ENCODE results near the gene STX11.

The STX11 gene

GRCh38 chr6:144214622-144215401 is 64.5 kb downstream of the STX11 start:
- H3K27me3 ChIP-seq (replicated peaks in 2 of 5; ENCODE audit: control insufficient read depth in 4 of 5, insufficient read depth in 5 of 5, low read length in 4 of 5): no peaks in the 10 kb centered on the region
- DNase-seq: peak in 1 of 3 donors; percentile 18
- peaks cover 5 to 20% (median 14%) of the 10 kb centered on the region in 4 experiments for H3K4me1 ChIP-seq (ENCODE audit: control extremely low read depth in 1 of 4, control insufficient read depth in 4 of 4, insufficient read depth in 4 of 4, low read length in 3 of 4)
- peak overlapping the region in 3 of 7 experiments; percentile 67 to 82 (median 76) for H3K4me3 ChIP-seq (ENCODE audit: control insufficient read depth in 1 of 7, extremely low read depth in 1 of 7, insufficient read depth in 4 of 7, low read depth in 2 of 7, low read length in 6 of 7)
- CTCF ChIA-PET: interaction anchor here (0.6 to 3.3 kb wide), 7 partner anchors 50 to 621 kb away, joined by 3 to 7 read pairs (median 3); partner anchors contain the start of gene UTRN
- peaks cover 0 to 5% (median 0%) of the 10 kb centered on the region in 5 experiments for H3K9me3 ChIP-seq (ENCODE audit: control extremely low read depth in 1 of 5, control insufficient read depth in 4 of 5, insufficient read depth in 2 of 5, low read depth in 1 of 5, low read length in 4 of 5)
- no peaks in the 10 kb centered on the region for H3K36me3 ChIP-seq (ENCODE audit: control insufficient read depth in 4 of 4, insufficient read depth in 4 of 4, low read length in 3 of 4)
- 93% methylated on average over 8 of the region's 16 CpGs for WGBS (ENCODE audit: insufficient coverage)
- POLR2A ChIA-PET: no interaction called here
- no peak overlapping the region for H3K27ac ChIP-seq (ENCODE audit: insufficient read depth in 1 of 2, low read depth in 1 of 2, low read length in 2 of 2, poor library complexity in 1 of 2, severe bottlenecking in 2 of 2)

GRCh38 chr6:144215402-144215931 is 65.2 kb downstream of the STX11 start:
- Histone ChIP-seq H3K9me3 (ENCODE audit: control extremely low read depth in 1 of 5, control insufficient read depth in 4 of 5, insufficient read depth in 2 of 5, low read depth in 1 of 5, low read length in 4 of 5) (peaks cover 0 to 5% (median 0%) of the 10 kb centered on the region in 5 experiments), H3K27ac (ENCODE audit: insufficient read depth in 1 of 2, low read depth in 1 of 2, low read length in 2 of 2, poor library complexity in 1 of 2, severe bottlenecking in 2 of 2) (peak overlapping the region; percentile 55 to 90), H3K4me3 (ENCODE audit: control insufficient read depth in 1 of 7, extremely low read depth in 1 of 7, insufficient read depth in 4 of 7, low read depth in 2 of 7, low read length in 6 of 7) (peak overlapping the region; percentile 67 to 85 (median 73)), H3K27me3 (replicated peaks in 2 of 5; ENCODE audit: control insufficient read depth in 4 of 5, insufficient read depth in 5 of 5, low read length in 4 of 5) (no peaks in the 10 kb centered on the region), H3K36me3 (ENCODE audit: control insufficient read depth in 4 of 4, insufficient read depth in 4 of 4, low read length in 3 of 4) (no peaks in the 10 kb centered on the region), H3K4me1 (ENCODE audit: control extremely low read depth in 1 of 4, control insufficient read depth in 4 of 4, insufficient read depth in 4 of 4, low read length in 3 of 4) (peaks cover 5 to 20% (median 14%) of the 10 kb centered on the region in 4 experiments)
- CTCF ChIA-PET: interaction anchor here (0.6 to 3.3 kb wide), 6 partner anchors 51 to 622 kb away, joined by 3 to 7 read pairs (median 3); partner anchors contain the start of gene UTRN
- POLR2A ChIA-PET: no interaction called here
- peak; percentile 4 to 61 (median 42) for DNase-seq
- WGBS (ENCODE audit: insufficient coverage): 50% methylated on average over 7 of the region's 10 CpGs

GRCh38 chr6:144215932-144216667 is 65.8 kb downstream of the STX11 start:
- 0% methylated on average over 42 of the region's 61 CpGs for WGBS (ENCODE audit: insufficient coverage)
- Histone ChIP-seq H3K4me1 (ENCODE audit: control extremely low read depth in 1 of 4, control insufficient read depth in 4 of 4, insufficient read depth in 4 of 4, low read length in 3 of 4) (peaks cover 5 to 20% (median 14%) of the 10 kb centered on the region in 4 experiments), H3K27me3 (replicated peaks in 2 of 5; ENCODE audit: control insufficient read depth in 4 of 5, insufficient read depth in 5 of 5, low read length in 4 of 5) (no peaks in the 10 kb centered on the region), H3K4me3 (ENCODE audit: control insufficient read depth in 1 of 7, extremely low read depth in 1 of 7, insufficient read depth in 4 of 7, low read depth in 2 of 7, low read length in 6 of 7) (peak overlapping the region; percentile 67 to 85 (median 73)), H3K27ac (ENCODE audit: insufficient read depth in 1 of 2, low read depth in 1 of 2, low read length in 2 of 2, poor library complexity in 1 of 2, severe bottlenecking in 2 of 2) (peak overlapping the region; percentile 55 to 90), H3K9me3 (ENCODE audit: control extremely low read depth in 1 of 5, control insufficient read depth in 4 of 5, insufficient read depth in 2 of 5, low read depth in 1 of 5, low read length in 4 of 5) (peaks cover 0 to 5% (median 0%) of the 10 kb centered on the region in 5 experiments), H3K36me3 (ENCODE audit: control insufficient read depth in 4 of 4, insufficient read depth in 4 of 4, low read length in 3 of 4) (no peaks in the 10 kb centered on the region)
- POLR2A ChIA-PET: no interaction called here
- peak; percentile 97 to 99 (median 98) for DNase-seq
- CTCF ChIA-PET: interaction anchor here (0.7 to 3.3 kb wide), 7 partner anchors 12 to 80 kb away, joined by 3 to 7 read pairs (median 3); partner anchors contain the start of gene UTRN

- WGBS (ENCODE audit: insufficient coverage): 1% methylated on average over 13 of the region's 18 CpGs
- H3K4me3 ChIP-seq (ENCODE audit: control insufficient read depth in 1 of 7, extremely low read depth in 1 of 7, insufficient read depth in 4 of 7, low read depth in 2 of 7, low read length in 6 of 7): peak overlapping the region; percentile 51 to 85 (median 69)
- H3K36me3 ChIP-seq (ENCODE audit: control insufficient read depth in 4 of 4, insufficient read depth in 4 of 4, low read length in 3 of 4): no peaks in the 10 kb centered on the region
- no peak for DNase-seq
- CTCF ChIA-PET: interaction anchor here (0.7 to 3.3 kb wide), 9 partner anchors 9 to 117 kb away, joined by 3 to 9 read pairs (median 3); partner anchors contain the start of gene UTRN
- peaks cover 5 to 20% (median 14%) of the 10 kb centered on the region in 4 experiments for H3K4me1 ChIP-seq (ENCODE audit: control extremely low read depth in 1 of 4, control insufficient read depth in 4 of 4, insufficient read depth in 4 of 4, low read length in 3 of 4)
- H3K27me3 ChIP-seq (replicated peaks in 2 of 5; ENCODE audit: control insufficient read depth in 4 of 5, insufficient read depth in 5 of 5, low read length in 4 of 5): no peaks in the 10 kb centered on the region
- peaks cover 0 to 5% (median 0%) of the 10 kb centered on the region in 5 experiments for H3K9me3 ChIP-seq (ENCODE audit: control extremely low read depth in 1 of 5, control insufficient read depth in 4 of 5, insufficient read depth in 2 of 5, low read depth in 1 of 5, low read length in 4 of 5)
- H3K27ac ChIP-seq (ENCODE audit: insufficient read depth in 1 of 2, low read depth in 1 of 2, low read length in 2 of 2, poor library complexity in 1 of 2, severe bottlenecking in 2 of 2): peak overlapping the region; percentile 55 to 90
- POLR2A ChIA-PET: no interaction called here
Observed at GRCh38 chr6:144216668-144217218, 66.4 kb downstream of the STX11 start.

- Histone ChIP-seq H3K27ac (ENCODE audit: insufficient read depth in 1 of 2, low read depth in 1 of 2, low read length in 2 of 2, poor library complexity in 1 of 2, severe bottlenecking in 2 of 2) (peak overlapping the region in 1 of 2 experiments; percentile 90), H3K9me3 (ENCODE audit: control extremely low read depth in 1 of 5, control insufficient read depth in 4 of 5, insufficient read depth in 2 of 5, low read depth in 1 of 5, low read length in 4 of 5) (peaks cover 0 to 5% (median 0%) of the 10 kb centered on the region in 5 experiments), H3K36me3 (ENCODE audit: control insufficient read depth in 4 of 4, insufficient read depth in 4 of 4, low read length in 3 of 4) (no peaks in the 10 kb centered on the region), H3K27me3 (replicated peaks in 2 of 5; ENCODE audit: control insufficient read depth in 4 of 5, insufficient read depth in 5 of 5, low read length in 4 of 5) (no peaks in the 10 kb centered on the region), H3K4me1 (ENCODE audit: control extremely low read depth in 1 of 4, control insufficient read depth in 4 of 4, insufficient read depth in 4 of 4, low read length in 3 of 4) (peaks cover 5 to 20% (median 14%) of the 10 kb centered on the region in 4 experiments), H3K4me3 (ENCODE audit: control insufficient read depth in 1 of 7, extremely low read depth in 1 of 7, insufficient read depth in 4 of 7, low read depth in 2 of 7, low read length in 6 of 7) (peak overlapping the region in 5 of 7 experiments; percentile 67 to 85 (median 76))
- ChIA-PET POLR2A (no interaction called here), CTCF (interaction anchor here (0.7 to 2.9 kb wide), 7 partner anchors 9 to 124 kb away, joined by 3 to 9 read pairs (median 3); no protein-coding TSS in a partner anchor)
- peak in 2 of 3 donors; percentile 1 to 6 for DNase-seq
- WGBS (ENCODE audit: insufficient coverage): 88% methylated on average over 9 of the region's 11 CpGs
Observed at GRCh38 chr6:144217264-144217663, 66.9 kb downstream of the STX11 start.

- DNase-seq: no peak
- Histone ChIP-seq H3K36me3 (ENCODE audit: control insufficient read depth in 4 of 4, insufficient read depth in 4 of 4, low read length in 3 of 4) (no peaks in the 10 kb centered on the region), H3K4me3 (ENCODE audit: control insufficient read depth in 1 of 7, extremely low read depth in 1 of 7, insufficient read depth in 4 of 7, low read depth in 2 of 7, low read length in 6 of 7) (no peak overlapping the region), H3K27ac (ENCODE audit: insufficient read depth in 1 of 2, low read depth in 1 of 2, low read length in 2 of 2, poor library complexity in 1 of 2, severe bottlenecking in 2 of 2) (no peak overlapping the region), H3K27me3 (replicated peaks in 2 of 5; ENCODE audit: control insufficient read depth in 4 of 5, insufficient read depth in 5 of 5, low read length in 4 of 5) (no peaks in the 10 kb centered on the region), H3K9me3 (ENCODE audit: control extremely low read depth in 1 of 5, control insufficient read depth in 4 of 5, insufficient read depth in 2 of 5, low read depth in 1 of 5, low read length in 4 of 5) (peaks cover 0 to 5% (median 0%) of the 10 kb centered on the region in 5 experiments), H3K4me1 (ENCODE audit: control extremely low read depth in 1 of 4, control insufficient read depth in 4 of 4, insufficient read depth in 4 of 4, low read length in 3 of 4) (peaks cover 5 to 20% (median 14%) of the 10 kb centered on the region in 4 experiments)
- ChIA-PET CTCF (interaction anchor here (0.6 to 2.9 kb wide), 9 partner anchors 8 to 271 kb away, joined by 3 to 9 read pairs (median 4); no protein-coding TSS in a partner anchor), POLR2A (no interaction called here)
Observed at GRCh38 chr6:144217797-144218196, 67.5 kb downstream of the STX11 start.

All from common myeloid progenitor, CD34-positive (primary cell).